Measurements from ENCODE around the gene PFKFB4. TPM values are rescaled to one million over a fixed set of nuclear protein-coding genes. Genes with fewer than 3 reads are reported as not detected.

Gene PFKFB4
- total RNA-seq, 2 donors from 2014 or later, result 2.0 to 2.9 TPM

GRCh38 chr3:48588230-48588629 lies 31.6 kb upstream of the PFKFB4 start:
- intact Hi-C loops (cut with DNase I), result no loop called here
- ATAC-seq (no peak), DNase-seq (no peak)

GRCh38 chr3:48587686-48588085 lies 31.1 kb upstream of the PFKFB4 start:
- ATAC-seq, result no peak
- no peak for DNase-seq
- intact Hi-C loops (cut with DNase I), result no loop called here

- intact Hi-C loops (cut with DNase I), result no loop called here
- no peak for DNase-seq
- no peak for ATAC-seq
Measured at GRCh38 chr3:48585411-48585810, 28.8 kb upstream of the PFKFB4 start.

GRCh38 chr3:48584836-48585235 lies 28.2 kb upstream of the PFKFB4 start:
- ATAC-seq, result no peak
- intact Hi-C loops (cut with DNase I), result no loop called here

GRCh38 chr3:48581621-48582481 lies 25.2 kb upstream of the PFKFB4 start:
- no peak for ATAC-seq
- intact Hi-C loops (cut with DNase I), result no loop called here
- no peak for DNase-seq

More at GRCh38 chr3:48584836-48585235, 28.2 kb upstream of the PFKFB4 start:
- no peak for DNase-seq

- ATAC-seq, result no peak
- DNase-seq, result no peak
- intact Hi-C loops (cut with DNase I), result no loop called here
Measured at GRCh38 chr3:48576647-48577046, 20.0 kb upstream of the PFKFB4 start.

- DNase-seq (no peak), ATAC-seq (no peak)
- intact Hi-C loops (cut with DNase I), result no loop called here
Measured at GRCh38 chr3:48575366-48575765, 18.8 kb upstream of the PFKFB4 start.

GRCh38 chr3:48573973-48574585 lies 17.5 kb upstream of the PFKFB4 start:
- intact Hi-C loops (cut with DNase I), result no loop called here
- no peak for ATAC-seq

GRCh38 chr3:48572517-48572916 lies 15.9 kb upstream of the PFKFB4 start:
- no peak for DNase-seq
- intact Hi-C loops (cut with DNase I), result no loop called here
- no peak for ATAC-seq

More at GRCh38 chr3:48573973-48574585, 17.5 kb upstream of the PFKFB4 start:
- DNase-seq, result no peak

- intact Hi-C loops (cut with DNase I), result no loop called here
- ATAC-seq (no peak), DNase-seq (no peak)
Measured at GRCh38 chr3:48571938-48572337, 15.3 kb upstream of the PFKFB4 start.

GRCh38 chr3:48569808-48570450 lies 13.3 kb upstream of the PFKFB4 start:
- DNase-seq (no peak), ATAC-seq (no peak)
- intact Hi-C loops (cut with DNase I), result no loop called here

- intact Hi-C loops (cut with DNase I), result no loop called here
- no peak for DNase-seq
Measured at GRCh38 chr3:48569400-48569799, 12.8 kb upstream of the PFKFB4 start.

GRCh38 chr3:48568476-48568875 lies 11.9 kb upstream of the PFKFB4 start:
- no peak for ATAC-seq
- intact Hi-C loops (cut with DNase I), result no loop called here
- DNase-seq, result no peak

More at GRCh38 chr3:48569400-48569799, 12.8 kb upstream of the PFKFB4 start:
- no peak for ATAC-seq

GRCh38 chr3:48567500-48567899 lies 10.9 kb upstream of the PFKFB4 start:
- ATAC-seq (no peak), DNase-seq (no peak)
- intact Hi-C loops (cut with DNase I), result no loop called here

- intact Hi-C loops (cut with DNase I), result no loop called here
- ATAC-seq (no peak), DNase-seq (no peak)
Measured at GRCh38 chr3:48567090-48567489, 10.5 kb upstream of the PFKFB4 start.

GRCh38 chr3:48566401-48566760 lies 9.8 kb upstream of the PFKFB4 start:
- intact Hi-C loops (cut with DNase I), result no loop called here

GRCh38 chr3:48565591-48566400 lies 9.2 kb upstream of the PFKFB4 start:
- DNase-seq, result no peak
- peak in 1 of 2 donors; percentile 19 for ATAC-seq
- intact Hi-C loops (cut with DNase I), result no loop called here

More at GRCh38 chr3:48566401-48566760, 9.8 kb upstream of the PFKFB4 start:
- no peak for ATAC-seq
- no peak for DNase-seq

GRCh38 chr3:48565186-48565585 lies 8.6 kb upstream of the PFKFB4 start:
- ATAC-seq (no peak), DNase-seq (no peak)
- intact Hi-C loops (cut with DNase I), result no loop called here

- ATAC-seq (no peak), DNase-seq (no peak)
- intact Hi-C loops (cut with DNase I), result no loop called here
Measured at GRCh38 chr3:48564667-48565066, 8.1 kb upstream of the PFKFB4 start.
